Renal cortex interstitium (tissue), 11 donors: ENCODE results near the gene HSF4. TPM values are rescaled to one million over a fixed set of nuclear protein-coding genes. Genes with fewer than 3 reads are reported as not detected.

Source experiments
- DNase-seq, 11 donors: peaks; one replicate each; pipeline ENCODE4 v3.0.0-alpha.2; 2013; ENCODE audit warnings: low read depth in 9 of 11, low spot score in 4 of 11; ENCODE audit errors: extremely low read depth in 1 of 11
- polyA plus RNA-seq, 3 donors: library from polyadenylated mRNA; unstranded; fragments of 120-200 nt; gene quantifications; one replicate each; pipeline ENCODE4 v1.2.1, GENCODE V29; 2013; ENCODE audit not compliant: insufficient read length in 3 of 3

HSF4 gene
- polyA plus RNA-seq, 3 donors, result 1.6 to 3.8 (median 1.8) TPM

- no peak for DNase-seq
Measured at GRCh38 chr16:67148656-67149275, 15.8 kb upstream of the HSF4 start.

- no peak for DNase-seq
Measured at GRCh38 chr16:67149276-67150046, 15.1 kb upstream of the HSF4 start.

- peak in 1 of 11 donors; percentile 67 for DNase-seq
Measured at GRCh38 chr16:67150047-67150832, 14.3 kb upstream of the HSF4 start.

- DNase-seq, result no peak
Measured at GRCh38 chr16:67150833-67151396, 13.6 kb upstream of the HSF4 start, which contains the start of gene B3GNT9. B3GNT9 (minus strand) TSS chr16:67150998; CDS start chr16:67150485, 513 bp downstream.

- no peak for DNase-seq
Measured at GRCh38 chr16:67151431-67152097, 13.0 kb upstream of the HSF4 start.

GRCh38 chr16:67154578-67155294 lies 9.8 kb upstream of the HSF4 start:
- DNase-seq, result no peak

- no peak for DNase-seq
Measured at GRCh38 chr16:67155295-67156142, 9.0 kb upstream of the HSF4 start.

GRCh38 chr16:67156143-67156844 lies 8.3 kb upstream of the HSF4 start:
- DNase-seq, result no peak

GRCh38 chr16:67157106-67157748 lies 7.3 kb upstream of the HSF4 start:
- no peak for DNase-seq

- no peak for DNase-seq
Measured at GRCh38 chr16:67157892-67158635, 6.5 kb upstream of the HSF4 start.

GRCh38 chr16:67158637-67159600 lies 5.6 kb upstream of the HSF4 start:
- no peak for DNase-seq

- DNase-seq, result no peak
Measured at GRCh38 chr16:67161595-67162058, 2.9 kb upstream of the HSF4 start.

- no peak for DNase-seq
Measured at GRCh38 chr16:67162506-67163163, 1.9 kb upstream of the HSF4 start.
